ENCODE results near the gene BCOR. TPM values are rescaled to one million over a fixed set of nuclear protein-coding genes. Genes with fewer than 3 reads are reported as not detected.

Gene BCOR
- polyA plus RNA-seq, 1 of the 3 experiments (the other 2 are of a cell fraction) = 8.8 TPM

DNA sequence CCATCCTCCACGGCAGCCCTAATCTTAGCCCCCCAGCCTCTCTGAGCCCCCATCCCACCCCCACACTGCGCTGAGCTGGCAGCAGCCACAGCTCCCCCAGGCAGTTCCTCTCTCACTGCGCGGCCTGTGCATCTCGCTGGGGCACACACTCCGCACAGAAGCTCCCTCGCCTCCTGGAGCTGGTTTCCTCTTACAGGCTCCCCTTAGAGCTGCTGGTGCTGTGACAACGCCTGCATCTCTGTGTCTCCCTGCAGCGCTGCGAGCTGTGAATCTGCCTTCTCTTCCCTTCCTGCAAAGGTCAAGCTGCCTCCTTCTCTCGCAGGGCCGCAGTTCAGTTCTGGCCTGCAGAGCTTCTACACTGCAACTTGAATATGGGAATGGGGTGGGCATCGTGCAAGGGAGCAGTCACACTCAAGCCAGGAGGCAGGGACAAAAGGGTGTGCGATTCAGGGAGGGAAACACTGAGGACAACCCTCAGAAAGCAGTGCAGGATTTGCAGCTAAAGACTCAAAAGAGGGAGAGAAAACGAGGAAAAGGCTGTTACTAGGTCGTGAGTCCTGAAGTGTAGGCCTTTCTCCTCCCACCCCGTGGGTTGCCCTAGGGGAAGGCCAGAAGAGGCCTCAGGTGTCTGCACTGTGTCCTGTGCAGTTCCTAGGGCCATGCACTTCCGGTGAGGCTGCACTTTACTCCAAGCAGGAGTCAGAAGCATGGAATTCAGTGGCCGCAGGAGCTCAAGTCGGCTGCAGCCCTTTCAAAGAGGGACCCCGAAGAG is 87.0 kb downstream of the BCOR start:
- H3K27ac ChIP-seq (ENCODE audit: low read depth in 2 of 2, low read length in 1 of 2) = peak overlapping the region in 1 of 2 experiments; percentile 95; a peak in 2 of 4 replicates
- 45% methylated on average over 19 of the region's 21 CpGs for WGBS (ENCODE audit: low lambda C conversion rate)
- H3K9ac ChIP-seq = no peak overlapping the region
- peaks cover 0 to 36% of the 10 kb centered on the region in 2 experiments; a peak in 1 of 4 replicates for H3K4me1 ChIP-seq (ENCODE audit: control insufficient read depth in 1 of 2, insufficient read depth in 2 of 2, low read depth in 1 of 2, low read length in 1 of 2)
- H3K27me3 ChIP-seq (ENCODE audit: insufficient read depth) = peaks cover 24% of the 10 kb centered on the region; the same call in 1 of the 2 replicates
- no peak overlapping the region for H3K4me3 ChIP-seq (ENCODE audit: low read depth in 2 of 2, low read length in 1 of 2)
- no peak overlapping the region for H3K4me2 ChIP-seq
- no peaks in the 10 kb centered on the region for H3K9me2 ChIP-seq
- no peak for TF ChIP-seq TEAD4 (IDR thresholded peaks at IDR 0.05; ENCODE audit: borderline replicate concordance, insufficient read depth)
- POLR2A ChIA-PET = interaction anchor here (0.7 to 1.8 kb wide), 10 partner anchors 46 to 280 kb away, joined by 3 to 11 read pairs (median 3); partner anchors contain the start of gene BCOR
- H3K36me3 ChIP-seq (replicated peaks in 1 of 2; ENCODE audit: control insufficient read depth in 1 of 2, insufficient read depth in 2 of 2, low read length in 1 of 2) = no peaks in the 10 kb centered on the region
- no peaks in the 10 kb centered on the region for H3K9me3 ChIP-seq
- peak; percentile 66 for DNase-seq
- no peaks in the 10 kb centered on the region for H4K20me1 ChIP-seq (ENCODE audit: insufficient read depth)
- no peaks in the 10 kb centered on the region for H3F3A ChIP-seq (replicated peaks; ENCODE audit: insufficient read depth)
- CTCF ChIA-PET = interaction anchor here (0.7 to 1.3 kb wide), 5 partner anchors 61 to 280 kb away, joined by 3 to 5 read pairs (median 3); partner anchors contain the start of gene BCOR
- H2AFZ ChIP-seq (ENCODE audit: low read depth) = no peak overlapping the region
- no peaks in the 10 kb centered on the region for H3K79me2 ChIP-seq (ENCODE audit: insufficient read depth)

GRCh38 chrX:40009890-40010289 is 87.9 kb downstream of the BCOR start:
- POLR2A ChIA-PET = interaction anchor here (0.7 to 1.8 kb wide), 9 partner anchors 47 to 279 kb away, joined by 3 to 11 read pairs (median 3); partner anchors contain the start of gene BCOR
- WGBS (ENCODE audit: low lambda C conversion rate) = 28% methylated on average over 9 of the region's 12 CpGs
- peak; percentile 65; the same call in 1 of the 2 replicates for TF ChIP-seq MXI1 (IDR thresholded peaks at IDR 0.05; ENCODE audit: low read depth, low read length)
- TF ChIP-seq GABPA (IDR thresholded peaks at IDR 0.05; ENCODE audit: low read depth) = no peak
- TF ChIP-seq EP300 (IDR thresholded peaks at IDR 0.05; ENCODE audit: borderline replicate concordance in 1 of 2, low read depth in 1 of 2, low read length in 1 of 2) = peak in 1 of 2 experiments; percentile 55; a peak in 1 of 4 replicates
- peak; percentile 66 for DNase-seq
- Histone ChIP-seq H3K4me1 (ENCODE audit: control insufficient read depth in 1 of 2, insufficient read depth in 2 of 2, low read depth in 1 of 2, low read length in 1 of 2) (peaks cover 0 to 36% of the 10 kb centered on the region in 2 experiments; a peak in 1 of 4 replicates), H3K9me2 (no peaks in the 10 kb centered on the region), H3K9me3 (no peaks in the 10 kb centered on the region), H3K36me3 (replicated peaks in 1 of 2; ENCODE audit: control insufficient read depth in 1 of 2, insufficient read depth in 2 of 2, low read length in 1 of 2) (no peaks in the 10 kb centered on the region), H3K4me3 (ENCODE audit: low read depth in 2 of 2, low read length in 1 of 2) (no peak overlapping the region; a peak in 1 of 4 replicates), H2AFZ (ENCODE audit: low read depth) (no peak overlapping the region), H4K20me1 (ENCODE audit: insufficient read depth) (no peaks in the 10 kb centered on the region), H3K27me3 (ENCODE audit: insufficient read depth) (peaks cover 24% of the 10 kb centered on the region; the same call in 1 of the 2 replicates), H3K79me2 (ENCODE audit: insufficient read depth) (no peaks in the 10 kb centered on the region), H3K4me2 (no peak overlapping the region), H3K9ac (no peak overlapping the region), H3F3A (replicated peaks; ENCODE audit: insufficient read depth) (no peaks in the 10 kb centered on the region), H3K27ac (ENCODE audit: low read depth in 2 of 2, low read length in 1 of 2) (peak overlapping the region in 1 of 2 experiments; percentile 95; a peak in 2 of 4 replicates)
- CTCF ChIA-PET = interaction anchor here (0.7 to 1.1 kb wide), 4 partner anchors 60 to 279 kb away, joined by 3 to 5 read pairs (median 3); no protein-coding TSS in a partner anchor

DNA sequence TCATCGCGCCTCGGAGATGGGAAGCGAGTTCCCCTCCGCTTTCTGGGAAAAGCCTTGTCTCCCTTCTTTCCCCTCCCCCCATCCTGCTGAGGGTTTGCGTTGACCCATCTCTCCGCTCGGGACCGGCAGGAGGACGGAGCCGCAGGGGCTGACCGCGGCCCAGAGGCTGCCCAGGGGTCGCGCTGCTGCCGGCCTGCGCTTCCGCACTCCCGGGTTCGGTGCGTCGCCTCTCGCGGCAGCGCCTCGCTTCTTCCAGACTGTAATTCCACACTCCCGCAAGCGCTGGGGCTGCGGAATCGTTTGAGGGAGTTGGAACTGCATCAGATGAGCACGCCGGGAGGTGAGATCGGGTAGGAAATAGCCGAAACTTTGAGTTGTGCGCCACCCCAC is 88.3 kb downstream of the BCOR start:
- ChIA-PET POLR2A (interaction anchor here (0.7 to 1.8 kb wide), 7 partner anchors 35 to 279 kb away, joined by 3 to 11 read pairs (median 3); no protein-coding TSS in a partner anchor), CTCF (no interaction called here)
- Histone ChIP-seq H3K79me2 (ENCODE audit: insufficient read depth) (no peaks in the 10 kb centered on the region), H3K4me3 (ENCODE audit: low read depth in 2 of 2, low read length in 1 of 2) (no peak overlapping the region; a peak in 1 of 4 replicates), H2AFZ (ENCODE audit: low read depth) (peak overlapping the region; percentile 51; the same call in 1 of the 2 replicates), H3K27ac (ENCODE audit: low read depth in 2 of 2, low read length in 1 of 2) (peak overlapping the region in 1 of 2 experiments; percentile 95; a peak in 2 of 4 replicates), H3K9me2 (no peaks in the 10 kb centered on the region), H3K27me3 (ENCODE audit: insufficient read depth) (peaks cover 24% of the 10 kb centered on the region; the same call in 1 of the 2 replicates), H3K9me3 (no peaks in the 10 kb centered on the region), H3F3A (replicated peaks; ENCODE audit: insufficient read depth) (no peaks in the 10 kb centered on the region), H4K20me1 (ENCODE audit: insufficient read depth) (no peaks in the 10 kb centered on the region), H3K4me2 (peak overlapping the region; percentile 52; the same call in 1 of the 2 replicates), H3K4me1 (ENCODE audit: control insufficient read depth in 1 of 2, insufficient read depth in 2 of 2, low read depth in 1 of 2, low read length in 1 of 2) (peaks cover 0 to 36% of the 10 kb centered on the region in 2 experiments; a peak in 1 of 4 replicates), H3K36me3 (replicated peaks in 1 of 2; ENCODE audit: control insufficient read depth in 1 of 2, insufficient read depth in 2 of 2, low read length in 1 of 2) (no peaks in the 10 kb centered on the region), H3K9ac (no peak overlapping the region)
- DNase-seq = no peak
- 33% methylated on average over 26 of the region's 35 CpGs for WGBS (ENCODE audit: low lambda C conversion rate)
- TF ChIP-seq YY1 (IDR thresholded peaks at IDR 0.05; ENCODE audit: low read depth) (no peak), MAX (IDR thresholded peaks at IDR 0.05; ENCODE audit: low read depth) (no peak), NRF1 (IDR thresholded peaks at IDR 0.05; ENCODE audit: low read depth, low read length) (no peak), FOSL2 (IDR thresholded peaks at IDR 0.05; ENCODE audit: borderline replicate concordance, low read depth) (no peak), RCOR1 (IDR thresholded peaks at IDR 0.05; ENCODE audit: low read length) (no peak), JUND (IDR thresholded peaks at IDR 0.05) (no peak), POLR2AphosphoS5 (IDR thresholded peaks at IDR 0.05; ENCODE audit: low read depth, low read length) (no peak), RAD21 (IDR thresholded peaks at IDR 0.05; ENCODE audit: low read length) (no peak)
- TF ChIP-seq, protein P1, sequence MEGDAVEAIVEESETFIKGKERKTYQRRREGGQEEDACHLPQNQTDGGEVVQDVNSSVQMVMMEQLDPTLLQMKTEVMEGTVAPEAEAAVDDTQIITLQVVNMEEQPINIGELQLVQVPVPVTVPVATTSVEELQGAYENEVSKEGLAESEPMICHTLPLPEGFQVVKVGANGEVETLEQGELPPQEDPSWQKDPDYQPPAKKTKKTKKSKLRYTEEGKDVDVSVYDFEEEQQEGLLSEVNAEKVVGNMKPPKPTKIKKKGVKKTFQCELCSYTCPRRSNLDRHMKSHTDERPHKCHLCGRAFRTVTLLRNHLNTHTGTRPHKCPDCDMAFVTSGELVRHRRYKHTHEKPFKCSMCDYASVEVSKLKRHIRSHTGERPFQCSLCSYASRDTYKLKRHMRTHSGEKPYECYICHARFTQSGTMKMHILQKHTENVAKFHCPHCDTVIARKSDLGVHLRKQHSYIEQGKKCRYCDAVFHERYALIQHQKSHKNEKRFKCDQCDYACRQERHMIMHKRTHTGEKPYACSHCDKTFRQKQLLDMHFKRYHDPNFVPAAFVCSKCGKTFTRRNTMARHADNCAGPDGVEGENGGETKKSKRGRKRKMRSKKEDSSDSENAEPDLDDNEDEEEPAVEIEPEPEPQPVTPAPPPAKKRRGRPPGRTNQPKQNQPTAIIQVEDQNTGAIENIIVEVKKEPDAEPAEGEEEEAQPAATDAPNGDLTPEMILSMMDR (IDR thresholded peaks at IDR 0.05) = no peak
- TF ChIP-seq, protein P2, sequence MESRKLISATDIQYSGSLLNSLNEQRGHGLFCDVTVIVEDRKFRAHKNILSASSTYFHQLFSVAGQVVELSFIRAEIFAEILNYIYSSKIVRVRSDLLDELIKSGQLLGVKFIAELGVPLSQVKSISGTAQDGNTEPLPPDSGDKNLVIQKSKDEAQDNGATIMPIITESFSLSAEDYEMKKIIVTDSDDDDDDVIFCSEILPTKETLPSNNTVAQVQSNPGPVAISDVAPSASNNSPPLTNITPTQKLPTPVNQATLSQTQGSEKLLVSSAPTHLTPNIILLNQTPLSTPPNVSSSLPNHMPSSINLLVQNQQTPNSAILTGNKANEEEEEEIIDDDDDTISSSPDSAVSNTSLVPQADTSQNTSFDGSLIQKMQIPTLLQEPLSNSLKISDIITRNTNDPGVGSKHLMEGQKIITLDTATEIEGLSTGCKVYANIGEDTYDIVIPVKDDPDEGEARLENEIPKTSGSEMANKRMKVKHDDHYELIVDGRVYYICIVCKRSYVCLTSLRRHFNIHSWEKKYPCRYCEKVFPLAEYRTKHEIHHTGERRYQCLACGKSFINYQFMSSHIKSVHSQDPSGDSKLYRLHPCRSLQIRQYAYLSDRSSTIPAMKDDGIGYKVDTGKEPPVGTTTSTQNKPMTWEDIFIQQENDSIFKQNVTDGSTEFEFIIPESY (IDR thresholded peaks at IDR 0.05; ENCODE audit: borderline replicate concordance, low read depth) = no peak
- TF ChIP-seq, protein P3, sequence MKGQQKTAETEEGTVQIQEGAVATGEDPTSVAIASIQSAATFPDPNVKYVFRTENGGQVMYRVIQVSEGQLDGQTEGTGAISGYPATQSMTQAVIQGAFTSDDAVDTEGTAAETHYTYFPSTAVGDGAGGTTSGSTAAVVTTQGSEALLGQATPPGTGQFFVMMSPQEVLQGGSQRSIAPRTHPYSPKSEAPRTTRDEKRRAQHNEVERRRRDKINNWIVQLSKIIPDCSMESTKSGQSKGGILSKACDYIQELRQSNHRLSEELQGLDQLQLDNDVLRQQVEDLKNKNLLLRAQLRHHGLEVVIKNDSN (IDR thresholded peaks at IDR 0.05; ENCODE audit: borderline replicate concordance, low read depth) = no peak
